GM19395 (cell line): ENCODE measurements around the gene MRPL23.

Experiments
- ATAC-seq: cut with Tn5 transposase; IDR thresholded peaks from one replicate; pipeline ENCODE4 v1.9.1; 2021; ENCODE audit warnings: mild to moderate bottlenecking, moderate library complexity; ENCODE audit not compliant: unreplicated experiment

Gene MRPL23

DNA sequence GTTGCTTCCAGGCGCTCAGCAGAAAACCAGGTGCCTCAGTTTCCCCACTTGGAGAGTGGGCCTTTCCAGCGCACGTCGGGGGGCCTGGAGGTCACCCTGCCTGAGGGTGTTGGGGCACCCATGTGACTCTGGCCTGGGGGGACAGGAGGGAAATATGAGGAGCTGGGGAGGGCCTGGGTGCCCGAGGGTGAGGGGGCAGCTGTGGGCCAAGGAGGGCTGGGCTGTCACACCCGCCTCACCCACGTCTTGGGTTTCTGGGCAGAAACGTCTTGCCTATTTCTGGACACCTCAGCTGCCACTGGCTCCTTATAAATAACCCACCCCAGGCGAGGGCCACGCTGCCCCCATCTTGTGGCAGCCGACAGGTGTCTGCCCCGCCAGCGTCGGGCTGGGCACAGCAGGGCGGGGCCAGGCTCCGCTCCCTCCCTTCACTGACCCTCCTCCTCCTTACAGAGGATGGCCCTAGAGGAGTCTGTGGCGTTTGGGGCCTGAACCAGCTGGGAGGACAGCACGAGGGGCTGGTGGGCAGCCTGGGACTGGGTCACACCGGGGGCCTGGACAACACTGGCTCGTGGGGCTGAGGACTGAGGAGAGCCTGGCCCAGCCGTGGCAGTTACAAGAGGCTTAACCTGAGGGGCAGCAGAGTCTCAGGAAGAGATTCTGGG, 26.1 kb upstream of the MRPL23 start:
- ATAC-seq = no peak

DNA sequence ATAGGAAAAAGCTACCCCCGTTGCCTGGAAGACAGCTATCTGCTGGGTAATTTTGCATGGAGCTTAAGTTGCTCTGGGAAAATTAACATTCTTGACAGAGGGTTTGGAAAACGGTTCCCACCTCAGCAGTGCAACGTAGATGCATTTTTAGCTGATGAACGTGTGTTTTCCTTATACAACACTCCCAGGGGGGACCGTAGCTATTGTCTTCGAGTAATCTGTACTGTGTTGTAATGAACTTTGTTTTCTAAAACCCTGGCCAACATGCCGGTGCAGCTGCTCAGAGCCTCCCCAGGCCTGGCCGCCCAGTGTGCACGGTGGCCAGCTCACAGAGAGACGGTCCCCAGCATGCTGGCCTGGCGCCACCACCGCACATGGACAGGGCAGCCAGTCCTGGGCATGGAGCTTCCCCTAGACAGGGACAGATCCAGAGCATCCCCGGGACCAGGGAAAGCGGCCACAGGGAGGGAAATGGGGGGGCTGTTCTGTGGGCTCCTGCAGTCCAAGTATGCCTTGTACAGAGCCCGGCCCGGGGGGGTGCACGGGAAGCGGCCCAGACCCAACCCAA, 25.5 kb upstream of the MRPL23 start:
- ATAC-seq = no peak

DNA sequence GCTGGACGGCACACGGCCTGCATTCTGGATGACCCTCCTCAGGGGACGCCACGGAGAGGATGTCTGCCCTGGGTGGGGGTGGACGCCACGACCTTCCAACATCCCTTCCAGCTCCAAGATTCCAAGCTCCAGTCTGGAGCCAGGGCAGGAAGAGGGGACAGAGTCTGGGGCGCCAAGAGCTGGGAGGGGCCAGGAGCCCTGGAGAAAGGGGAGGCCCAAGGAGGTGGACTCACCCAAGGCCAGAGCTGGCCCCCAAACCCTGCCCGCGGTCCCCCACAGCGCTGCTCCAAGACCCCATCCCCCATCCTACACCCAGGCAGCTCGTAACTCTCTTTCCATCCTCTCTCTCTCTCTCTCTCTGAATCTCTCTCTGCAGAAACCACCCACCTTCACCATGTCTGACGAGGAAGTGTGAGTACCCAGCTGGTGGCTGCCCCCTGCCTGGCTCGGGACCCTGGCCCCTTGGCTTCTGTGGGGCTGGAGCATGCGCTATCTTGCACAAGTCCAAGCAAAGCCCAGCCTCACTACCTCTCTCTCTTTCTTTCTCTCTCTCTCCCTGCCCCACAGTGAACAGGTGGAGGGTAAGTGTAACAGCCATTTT, 24.6 kb upstream of the MRPL23 start:
- no peak for ATAC-seq

DNA sequence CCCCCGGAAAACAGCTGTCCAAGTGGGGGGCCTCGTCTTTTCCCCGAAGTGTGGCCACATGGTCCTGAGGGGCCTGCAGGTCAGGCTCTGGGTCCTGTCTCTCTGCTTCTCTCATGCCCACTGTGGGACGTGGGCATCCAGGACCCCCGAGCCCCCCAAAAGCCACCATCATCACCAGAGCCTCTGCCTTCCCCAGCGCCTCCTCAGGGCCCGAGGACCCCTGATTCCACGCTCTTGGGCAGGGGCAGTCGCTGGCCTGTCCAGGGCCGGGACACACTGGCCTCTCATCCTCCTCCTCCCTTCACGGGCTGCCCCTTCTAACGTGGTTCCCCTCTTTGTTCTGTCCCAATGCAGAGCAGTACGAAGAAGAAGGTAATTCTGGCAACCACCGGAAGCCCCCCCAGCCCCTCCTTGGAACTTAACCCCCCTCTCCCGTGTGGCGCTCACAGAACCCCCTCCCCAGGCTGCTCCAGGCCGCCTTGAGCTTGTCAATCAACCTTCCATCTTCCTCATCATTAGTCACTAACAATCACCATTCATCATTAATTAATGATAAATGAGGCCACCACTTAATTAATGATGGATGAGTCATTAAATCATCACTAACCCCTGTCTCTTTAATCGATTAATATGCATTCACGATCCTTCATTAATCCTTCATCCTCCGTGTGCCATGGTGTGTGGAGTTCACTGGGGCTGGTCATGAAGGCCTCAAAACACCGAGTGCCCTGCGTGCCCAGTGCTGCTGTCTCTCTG, 23.8 kb upstream of the MRPL23 start:
- ATAC-seq = no peak

DNA sequence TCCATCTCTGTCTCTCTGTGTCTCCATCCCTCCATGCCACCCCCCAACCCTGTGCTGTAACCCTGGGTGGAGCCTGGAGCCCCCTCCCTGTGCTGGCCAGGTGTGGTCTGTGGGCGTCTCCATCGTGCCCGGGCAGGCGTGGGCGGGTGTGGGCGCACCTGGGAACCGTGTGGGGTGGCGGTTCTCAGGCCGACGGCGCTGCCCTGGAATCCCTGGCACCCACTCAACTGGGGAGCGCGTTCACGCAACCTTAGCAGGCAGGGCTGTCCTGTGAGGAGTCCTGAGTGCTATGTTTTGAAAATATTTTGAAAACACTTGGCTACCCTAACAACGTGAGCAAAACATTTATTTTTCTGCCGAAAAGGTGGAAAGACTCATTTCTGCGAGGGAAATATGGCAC, 23.0 kb upstream of the MRPL23 start:
- ATAC-seq = no peak

DNA sequence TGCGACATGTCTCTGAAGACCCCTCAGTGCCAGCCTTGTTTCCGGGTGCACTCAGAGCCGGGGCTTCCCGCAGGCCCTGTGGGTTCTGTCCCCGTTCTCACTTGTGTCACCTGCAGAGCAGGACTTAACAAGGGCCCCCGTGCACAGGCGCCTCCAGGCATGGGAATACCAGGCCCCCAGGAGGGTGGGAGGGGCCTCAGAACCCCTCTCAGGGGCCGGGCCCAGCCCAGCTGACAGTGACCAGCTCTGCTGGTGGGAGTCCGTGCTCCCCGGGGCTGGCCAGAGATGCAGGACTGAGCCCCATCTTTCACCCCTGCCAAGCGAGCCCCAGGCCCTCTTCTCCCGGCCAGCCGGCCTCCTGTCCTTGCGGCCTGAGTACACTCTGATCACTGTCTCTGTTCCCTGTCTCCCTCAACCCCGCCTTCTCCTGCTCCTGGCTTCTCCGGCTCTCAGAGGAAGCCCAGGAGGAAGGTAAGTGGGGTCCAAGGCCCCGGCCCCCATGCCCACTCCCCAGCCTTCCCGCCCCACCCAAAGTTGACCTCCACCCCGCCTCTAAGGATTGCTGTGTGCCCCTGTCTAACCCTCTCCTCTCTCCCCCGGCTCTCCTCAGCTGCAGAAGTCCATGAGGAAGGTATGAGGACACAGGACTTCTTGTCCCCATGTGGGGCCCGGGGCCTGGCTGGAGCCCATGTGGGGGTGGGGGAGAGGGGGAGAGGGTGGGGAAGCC, 22.3 kb upstream of the MRPL23 start:
- no peak for ATAC-seq

DNA sequence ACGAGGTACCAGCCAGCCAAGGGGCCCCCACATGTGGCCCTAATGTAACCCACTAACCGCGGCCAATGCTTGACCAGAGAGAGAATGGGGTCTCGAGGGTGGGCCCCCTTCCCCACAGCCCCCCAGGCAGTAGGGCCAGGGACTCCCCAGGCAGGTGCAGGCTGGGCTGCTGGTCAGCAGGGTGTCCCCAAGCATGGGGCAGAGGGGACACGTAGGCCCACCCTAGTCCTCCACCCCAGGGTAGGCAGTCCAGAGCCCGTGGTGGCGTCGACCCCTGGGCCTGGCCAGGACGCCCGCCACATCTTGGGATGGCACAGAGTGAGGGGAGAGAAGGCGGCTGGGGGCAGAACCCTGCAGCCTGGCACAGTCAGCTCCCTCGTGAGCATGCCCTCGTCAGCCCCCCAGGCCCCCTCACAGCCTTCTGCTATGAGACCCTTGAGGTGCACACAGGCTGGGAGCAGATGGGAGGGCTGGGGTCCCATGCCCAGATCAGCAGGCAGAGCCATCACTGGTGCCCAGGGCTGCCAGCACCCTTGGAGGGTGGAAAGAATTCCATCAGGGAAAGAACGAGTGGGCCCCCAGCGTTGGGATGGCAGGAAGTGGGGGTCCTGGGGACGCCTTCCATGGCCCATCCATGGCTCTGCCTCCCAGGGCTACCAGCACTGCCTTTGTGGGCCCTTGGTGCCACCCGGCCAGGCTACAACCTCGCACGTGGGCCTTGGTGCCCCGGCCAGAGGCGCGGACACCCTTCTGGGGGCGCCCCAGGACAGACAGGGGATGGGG, 21.6 kb upstream of the MRPL23 start:
- no peak for ATAC-seq

DNA sequence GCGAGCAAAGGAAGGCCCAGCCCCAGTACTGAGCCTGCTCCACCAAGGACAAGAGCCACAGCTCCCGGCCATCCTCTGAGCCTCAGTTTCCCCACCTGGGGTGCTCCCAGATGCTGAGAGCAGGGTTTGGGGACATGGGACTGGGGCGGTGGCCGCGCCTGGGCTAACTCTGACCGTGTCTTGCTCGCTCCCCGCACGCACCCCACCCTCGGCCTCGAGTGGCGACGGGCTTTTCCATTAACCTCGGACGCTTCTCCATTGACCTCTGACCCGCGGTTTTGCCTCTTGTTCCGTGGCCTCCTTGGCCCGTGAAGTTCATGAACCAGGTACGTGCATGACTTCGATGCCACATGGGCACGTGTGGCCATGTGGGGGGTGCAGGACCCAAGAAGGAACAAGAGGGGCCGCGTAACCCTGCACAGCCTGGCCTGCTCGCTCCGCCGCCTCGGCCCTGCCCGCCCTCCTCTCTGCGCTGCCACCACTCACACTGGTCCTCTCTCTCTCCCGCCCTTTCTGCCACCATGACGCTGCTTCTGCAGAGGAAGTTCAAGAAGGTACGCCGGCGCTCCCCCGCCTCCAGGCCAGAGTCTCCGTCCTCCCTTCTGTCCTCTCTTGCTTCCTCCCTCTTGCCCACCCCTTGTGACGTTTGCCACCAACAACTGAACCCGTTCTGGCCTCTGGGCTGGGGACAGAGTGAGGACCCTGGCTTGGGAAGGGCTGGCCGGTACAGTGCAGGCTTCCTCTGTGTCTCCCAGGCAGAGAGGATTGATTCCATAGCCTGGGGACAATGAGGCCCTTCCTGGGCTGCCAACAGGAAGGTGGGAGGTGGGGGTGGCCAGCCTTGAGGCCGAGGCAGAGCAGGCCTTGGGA, 20.7 kb upstream of the MRPL23 start:
- ATAC-seq = no peak

DNA sequence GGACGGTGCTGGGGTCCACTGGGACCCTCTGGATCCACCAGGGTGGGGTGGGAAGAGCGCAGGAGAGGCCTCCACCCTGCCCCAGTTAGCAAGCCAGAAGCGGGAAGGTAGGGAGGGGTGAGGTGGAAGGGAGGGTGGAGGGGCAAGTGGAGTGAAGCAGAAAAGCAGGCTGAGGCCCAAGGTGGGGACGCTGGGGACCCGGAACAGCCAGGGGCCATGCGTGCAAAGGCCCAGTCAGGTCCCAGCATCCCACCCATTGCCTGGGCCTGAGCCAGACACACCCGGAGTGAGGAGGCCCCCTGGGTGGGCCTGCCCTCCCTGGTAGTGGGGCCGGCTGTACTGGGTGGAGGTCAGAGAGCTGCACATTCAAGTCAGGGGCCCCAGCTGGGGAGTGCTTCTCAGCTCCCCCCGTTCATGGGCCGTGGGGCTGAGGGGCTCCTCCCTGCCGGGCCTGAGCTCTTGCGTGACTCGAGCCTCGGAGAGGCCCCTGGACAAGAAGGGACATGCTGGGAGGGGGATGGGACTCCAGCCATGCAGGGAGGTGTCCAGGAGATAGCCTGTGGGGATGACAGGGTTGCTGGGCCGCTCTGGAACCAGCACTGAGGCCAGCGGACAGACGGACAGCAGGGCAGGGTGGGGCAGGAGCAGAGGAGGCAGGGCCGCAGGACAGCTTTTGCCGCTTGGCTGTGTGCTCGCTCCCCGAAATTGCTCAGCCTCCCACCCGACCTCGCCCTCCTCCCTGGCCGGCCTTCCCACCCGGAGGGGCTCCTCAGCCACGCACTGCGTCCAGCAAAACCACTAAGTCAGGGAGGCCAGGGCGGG, 19.9 kb upstream of the MRPL23 start:
- ATAC-seq = no peak

DNA sequence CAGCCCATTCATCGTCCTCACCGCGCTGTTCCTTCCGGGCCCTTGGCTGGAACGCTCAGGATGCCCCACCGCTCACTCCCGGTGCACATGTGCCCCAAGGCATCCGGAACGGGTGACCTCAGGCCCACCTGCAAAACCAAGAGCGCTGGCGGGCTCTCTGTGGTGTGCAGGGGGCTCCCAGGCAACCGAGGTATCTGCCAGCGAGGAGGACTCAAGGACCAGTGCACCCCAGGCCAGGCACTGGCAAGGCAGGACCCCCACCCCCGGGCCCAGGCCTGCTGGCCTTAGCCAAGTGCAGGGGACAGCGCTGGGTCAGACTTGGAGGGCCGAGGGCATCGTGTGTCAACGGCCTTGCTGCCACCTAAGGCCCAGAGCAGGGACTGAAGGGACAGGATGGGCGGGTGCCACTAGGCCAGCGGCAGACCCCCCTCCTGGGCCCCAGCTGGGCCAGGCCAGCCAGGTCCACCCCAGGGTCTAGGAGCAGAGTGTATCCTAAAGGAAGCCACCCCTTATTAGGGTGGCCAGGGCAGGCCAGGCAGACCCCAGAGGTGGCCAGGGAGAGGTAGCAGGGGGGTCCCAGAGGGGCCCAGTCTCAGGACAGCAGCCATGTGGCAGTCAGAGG, 19.2 kb upstream of the MRPL23 start:
- no peak for ATAC-seq

DNA sequence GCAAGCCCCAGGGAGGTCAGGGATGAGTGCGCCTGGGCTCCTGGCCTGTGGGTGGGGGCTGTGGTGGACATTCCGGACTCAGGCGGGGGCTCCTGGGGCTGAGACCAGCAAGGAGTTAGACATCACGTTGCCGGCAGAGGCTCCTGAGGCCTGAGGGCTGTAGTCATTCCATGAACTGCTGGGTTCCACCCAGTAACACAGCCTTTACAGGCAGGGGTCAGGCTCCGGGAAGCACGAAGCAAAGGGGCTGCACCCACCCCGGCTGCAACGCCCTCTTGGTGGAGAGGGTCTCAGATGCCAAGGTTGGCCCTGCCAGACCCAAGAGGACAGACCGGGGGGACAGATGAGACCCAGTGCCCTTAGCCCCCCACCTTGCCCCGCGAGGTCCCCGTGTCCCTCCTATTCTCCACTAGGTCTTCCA, 18.7 kb upstream of the MRPL23 start:
- no peak for ATAC-seq

DNA sequence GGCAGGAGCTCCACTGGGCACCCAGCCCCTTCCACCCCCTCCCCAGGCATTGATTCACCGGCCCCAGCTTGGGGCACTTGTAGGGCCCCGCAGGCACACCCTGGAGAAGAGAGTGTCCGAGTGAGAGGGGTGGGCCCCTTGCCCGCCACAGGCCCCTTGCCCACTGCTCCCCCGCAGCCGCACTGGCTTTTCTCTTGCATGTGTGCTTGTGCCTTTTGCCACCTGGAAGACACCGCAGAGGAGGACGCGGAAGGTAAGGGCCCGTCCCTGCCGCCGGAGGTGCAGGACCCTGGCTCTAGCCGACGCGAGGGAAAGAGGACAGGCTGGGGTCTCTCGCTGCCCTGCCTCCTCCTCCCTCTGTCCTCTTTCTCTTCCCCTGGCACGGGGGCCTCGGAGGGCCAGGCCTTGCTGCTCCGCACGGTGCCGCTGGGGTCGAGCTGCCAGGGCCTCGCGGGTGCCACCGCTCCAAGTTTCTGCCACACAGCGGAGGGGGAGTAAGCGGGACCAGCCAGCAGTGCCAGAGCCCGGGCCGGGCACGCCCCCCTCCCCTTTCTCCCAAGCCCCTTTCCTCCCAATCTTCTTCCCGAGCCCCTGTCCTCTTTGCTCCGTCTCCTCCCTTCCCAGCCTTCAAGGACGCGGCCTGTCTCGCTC, 18.1 kb upstream of the MRPL23 start:
- no peak for ATAC-seq

DNA sequence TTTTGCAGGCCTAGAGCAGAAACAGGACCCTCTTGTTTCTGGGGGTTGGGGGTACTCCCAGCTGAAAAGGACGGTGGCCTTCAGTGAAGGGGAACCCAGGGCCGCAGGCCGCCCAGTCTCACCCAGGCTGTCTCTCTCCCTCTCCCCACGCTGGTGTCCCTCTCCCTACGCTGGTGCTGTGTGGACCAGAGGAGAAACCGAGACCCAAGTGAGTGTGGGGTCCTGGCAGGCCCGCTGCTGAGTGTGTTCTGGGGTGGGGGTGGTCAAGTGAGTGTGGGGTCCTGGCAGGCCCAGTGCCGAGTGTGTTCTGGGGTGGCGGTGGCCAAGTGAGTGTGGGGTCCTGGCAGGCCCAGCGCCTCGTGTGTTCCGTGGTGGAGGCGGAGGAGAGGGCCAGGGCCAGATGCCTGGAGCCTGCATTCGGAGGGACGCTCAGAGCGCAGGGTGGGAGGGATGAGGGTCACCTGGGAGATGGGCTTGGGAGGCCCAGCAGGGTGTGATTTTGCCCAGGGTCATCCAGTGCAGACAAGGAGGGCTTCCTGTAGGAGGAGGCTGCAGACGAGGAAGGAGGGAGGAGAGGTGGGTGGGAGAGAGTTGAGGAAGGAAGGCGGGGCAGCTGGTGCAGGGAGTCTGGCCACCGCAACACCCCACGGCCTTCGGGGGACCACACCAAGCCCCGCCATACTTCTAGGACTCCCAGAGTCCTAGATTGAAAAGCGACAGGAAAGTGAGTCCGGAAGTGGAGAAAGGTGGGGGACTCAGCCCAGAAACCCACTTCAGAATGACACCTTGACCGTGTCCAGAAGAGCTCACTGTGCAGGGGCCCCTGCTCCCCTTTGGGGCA, 17.3 kb upstream of the MRPL23 start:
- no peak for ATAC-seq

DNA sequence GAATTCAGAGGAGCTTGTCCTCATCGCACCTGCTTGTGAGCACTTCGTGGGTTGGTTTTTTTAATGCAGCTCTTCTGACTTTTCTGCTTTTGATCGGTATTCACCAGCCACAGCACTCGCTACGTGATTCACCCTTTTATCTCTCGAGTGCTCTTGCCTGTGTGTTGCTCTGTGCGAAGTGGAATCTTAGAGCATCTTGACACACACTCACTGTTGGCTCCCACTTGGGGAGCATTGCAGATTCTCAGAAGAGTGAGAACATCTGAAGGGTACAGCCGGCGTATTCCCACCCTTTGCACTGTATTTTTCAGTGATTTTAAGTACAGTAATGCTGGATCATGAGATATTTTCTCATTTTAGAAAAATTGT, 16.7 kb upstream of the MRPL23 start:
- ATAC-seq = no peak

DNA sequence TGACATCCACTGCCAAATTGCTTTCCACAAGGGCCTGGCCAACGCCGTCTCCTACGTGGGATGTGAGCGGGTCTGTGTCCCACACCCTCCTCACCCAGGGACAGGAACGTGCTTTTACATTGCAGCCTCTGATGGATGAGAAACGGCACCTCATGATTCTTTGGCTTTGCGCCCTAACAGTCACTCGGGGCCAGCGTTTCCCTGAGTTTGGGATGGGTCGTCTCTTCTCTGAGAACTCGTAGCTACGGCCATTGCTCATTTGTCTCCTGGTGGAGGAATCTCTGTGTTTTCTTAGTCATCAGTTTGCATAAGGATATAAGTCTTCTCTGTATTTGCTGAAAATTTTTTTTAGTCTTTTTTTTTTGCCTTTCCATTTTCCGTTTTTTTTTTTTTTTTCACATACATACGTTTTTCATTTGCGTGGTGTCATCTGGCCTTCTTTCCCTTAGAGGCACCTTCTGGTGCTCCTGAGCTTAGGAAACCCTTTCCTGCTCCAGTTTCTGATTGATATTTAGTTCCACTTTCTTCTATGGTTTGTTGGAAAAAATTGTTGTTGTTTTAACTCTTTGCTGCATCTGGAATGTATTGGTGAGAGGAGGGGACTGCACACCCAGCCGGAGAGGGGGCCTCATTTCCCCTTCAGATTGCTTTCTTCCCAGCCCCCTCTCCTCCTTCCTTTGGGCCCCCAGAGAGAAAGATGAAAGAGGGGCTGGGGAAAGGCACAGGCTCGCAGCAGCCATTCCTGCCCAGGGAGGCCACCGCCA, 15.6 kb upstream of the MRPL23 start:
- ATAC-seq = no peak

DNA sequence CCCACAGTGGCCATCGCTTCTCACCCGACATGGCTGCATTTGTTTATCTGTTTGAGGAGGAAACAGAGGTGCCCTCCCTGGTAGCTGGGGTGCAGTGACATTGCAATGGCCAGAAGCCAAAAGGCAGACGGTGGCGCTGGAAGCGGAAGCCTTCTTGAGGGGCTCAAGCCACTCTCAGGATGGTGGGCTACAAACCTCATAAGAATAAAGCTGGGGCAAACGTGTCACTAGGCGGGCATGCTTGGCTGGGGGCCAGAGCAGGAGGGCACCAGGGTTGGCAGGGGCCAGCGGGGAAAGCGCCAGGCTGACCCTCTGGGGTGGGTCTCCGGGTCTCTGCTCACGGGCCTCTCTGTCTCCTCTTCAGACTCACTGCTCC, 15.0 kb upstream of the MRPL23 start:
- no peak for ATAC-seq
